Gastrocnemius medialis (tissue), 4 donors: ENCODE measurements around the gene AKAP6. TPM values are rescaled to one million over a fixed set of nuclear protein-coding genes. Genes with fewer than 3 reads are reported as not detected.

Experiments used
- ATAC-seq, 2 donors: fragments of 150-250 bp; one replicate each; pipeline ENCODE4 v1.9.1; 2016
- DNase-seq, 2 donors: peaks; one replicate each; pipeline ENCODE4 v3.0.0-alpha.2; 2019
- H3K27ac ChIP-seq, 4 donors: fragments of 200-600 bp; sonication (generic); 1 replicate in 1 of 4; 2 replicates in 3 of 4; pipeline ENCODE4 v1.5.1; 2016 to 2018; ENCODE audit warnings: mild to moderate bottlenecking in 2 of 4, moderate library complexity in 1 of 4
- H3K27me3 ChIP-seq, 3 donors: fragments of 200-600 bp; sonication (generic) in 2 of 3; 1 replicate in 1 of 3; 2 replicates in 2 of 3; pipeline versions ENCODE4 v1.5.1 to v1.6.0; 2016 to 2019; ENCODE audit warnings: mild to moderate bottlenecking in 1 of 3, moderate library complexity in 1 of 3
- H3K36me3 ChIP-seq, 2 donors: fragments of 200-600 bp; sonication (generic) in 1 of 2; one replicate each; pipeline ENCODE4 v1.5.1; 2017 to 2018
- H3K4me1 ChIP-seq, 2 donors: fragments of 200-600 bp; sonication (generic) in 1 of 2; one replicate each; pipeline ENCODE4 v1.5.1; 2016 to 2017; ENCODE audit warnings: mild to moderate bottlenecking in 2 of 2
- H3K4me3 ChIP-seq, 4 donors: fragments of 200-600 bp; sonication (generic) in 3 of 4; 1 replicate in 1 of 4; 2 replicates in 3 of 4; pipeline ENCODE4 v1.5.1; 2016 to 2019; ENCODE audit warnings: mild to moderate bottlenecking in 2 of 4
- H3K9me3 ChIP-seq, 3 donors: fragments of 200-600 bp; sonication (generic) in 2 of 3; 1 replicate in 1 of 3; 2 replicates in 2 of 3; pipeline ENCODE4 v1.5.1; 2016 to 2019
- CTCF ChIP-seq, 5 experiments: fragments of 450-650 bp in 3 of 5; fragments of 200-600 bp in 2 of 5; sonication (generic) in 2 of 5; IDR thresholded peaks in 4 of 5; conservative IDR thresholded peaks in 1 of 5; 1 replicate in 4 of 5; 2 replicates in 1 of 5; pipeline ENCODE4 v1.5.1; 2016 to 2019; ENCODE audit warnings: antibody characterized with exemption in 5 of 5, mild to moderate bottlenecking in 3 of 5, moderate library complexity in 3 of 5
- POLR2A ChIP-seq, 2 donors: fragments of 450-650 bp; IDR thresholded peaks; one replicate each; pipeline ENCODE4 v1.6.1; 2017; ENCODE audit warnings: antibody characterized with exemption in 2 of 2, mild to moderate bottlenecking in 2 of 2, moderate library complexity in 2 of 2
- in situ Hi-C, 4 donors: fragments of 200-750 bp; cut with MboI; loops; one replicate each; pipeline versions ENCODE4 v1.15.0 to v1.8.0; 2017; ENCODE audit warnings: low sequenced_read_pairs in 4 of 4
- intact Hi-C: fragments of 100-400 bp; cut with DNase I; formaldehyde crosslinking; loops from one replicate; pipeline ENCODE4 v1.15.1; 2023; ENCODE audit warnings: low total_unique reads
- total RNA-seq, 4 donors: library from RNA; depleted of rRNA; stranded (reverse); fragments of >200 nt; gene quantifications; one replicate each; pipeline versions ENCODE4 v1.1.0 to v1.2.3, GENCODE V29; 2016

Gene AKAP6
- total RNA-seq, 4 donors from 2014 or later: 23.2 to 59.2 (median 32.1) TPM

- H3K36me3 ChIP-seq: no peaks in the 10 kb centered on the region
- H3K4me3 ChIP-seq: no peak overlapping the region
- peaks cover 25 to 27% of the 10 kb centered on the region in 2 donors for H3K4me1 ChIP-seq
- H3K27me3 ChIP-seq: no peaks in the 10 kb centered on the region
- in situ Hi-C loops (loop anchor here in 2 of 4 donors (25.0 kb wide), 3 partner anchors 305 to 505 kb away; partner anchors contain the start of gene ARHGAP5 (in 1 of the 2)), intact Hi-C loops (no loop called here)
- H3K27ac ChIP-seq: no peak overlapping the region
- TF ChIP-seq CTCF (IDR thresholded peaks at IDR 0.05 in 4 of 5, conservative IDR thresholded peaks at IDR 0.05 in 1 of 5) (no peak), POLR2A (IDR thresholded peaks at IDR 0.05) (no peak)
- no peaks in the 10 kb centered on the region for H3K9me3 ChIP-seq
- no peak for DNase-seq
- ATAC-seq: no peak
Observed at GRCh38 chr14:32567543-32568384, 238.7 kb downstream of the AKAP6 start.

- in situ Hi-C loops (loop anchor here in 3 of 4 donors (10.0 to 25.0 kb wide), 4 partner anchors 309 to 1223 kb away; partner anchors contain the start of gene ARHGAP5 (in 1 of the 3)), intact Hi-C loops (loop anchor here (10.0 kb wide), 2 partner anchors 253 to 1753 kb away; no protein-coding TSS in a partner anchor)
- Histone ChIP-seq H3K9me3 (no peaks in the 10 kb centered on the region), H3K4me1 (peaks cover 3 to 35% of the 10 kb centered on the region in 2 donors), H3K27me3 (no peaks in the 10 kb centered on the region), H3K27ac (no peak overlapping the region), H3K4me3 (no peak overlapping the region), H3K36me3 (no peaks in the 10 kb centered on the region)
- DNase-seq (no peak), ATAC-seq (no peak)
- TF ChIP-seq POLR2A (IDR thresholded peaks at IDR 0.05) (no peak), CTCF (IDR thresholded peaks at IDR 0.05 in 4 of 5, conservative IDR thresholded peaks at IDR 0.05 in 1 of 5) (no peak)
Observed at GRCh38 chr14:32571551-32571950, 242.5 kb downstream of the AKAP6 start.

- H3K27ac ChIP-seq: peak overlapping the region in 2 of 4 donors; percentile 2 to 32
- no peak for DNase-seq
- intact Hi-C loops: loop anchor here (10.0 kb wide), 2 partner anchors 253 to 1753 kb away; no protein-coding TSS in a partner anchor
- TF ChIP-seq CTCF (IDR thresholded peaks at IDR 0.05 in 4 of 5, conservative IDR thresholded peaks at IDR 0.05 in 1 of 5): no peak
- no peak for TF ChIP-seq POLR2A (IDR thresholded peaks at IDR 0.05)
- in situ Hi-C loops: loop anchor here in 3 of 4 donors (10.0 to 25.0 kb wide), 4 partner anchors 310 to 1223 kb away; partner anchors contain the start of gene ARHGAP5 (in 1 of the 3)
- H3K4me3 ChIP-seq: no peak overlapping the region
- H3K9me3 ChIP-seq: no peaks in the 10 kb centered on the region
- H3K36me3 ChIP-seq: no peaks in the 10 kb centered on the region
- no peaks in the 10 kb centered on the region for H3K27me3 ChIP-seq
- H3K4me1 ChIP-seq: peaks cover 3 to 36% of the 10 kb centered on the region in 2 donors
- ATAC-seq: no peak
Observed at GRCh38 chr14:32571995-32572866, 243.1 kb downstream of the AKAP6 start.

- Histone ChIP-seq H3K36me3 (no peaks in the 10 kb centered on the region), H3K4me1 (peaks cover 3 to 36% of the 10 kb centered on the region in 2 donors), H3K9me3 (no peaks in the 10 kb centered on the region), H3K27ac (peak overlapping the region in 2 of 4 donors; percentile 2 to 32), H3K4me3 (no peak overlapping the region), H3K27me3 (no peaks in the 10 kb centered on the region)
- no peak for DNase-seq
- TF ChIP-seq POLR2A (IDR thresholded peaks at IDR 0.05) (no peak), CTCF (IDR thresholded peaks at IDR 0.05 in 4 of 5, conservative IDR thresholded peaks at IDR 0.05 in 1 of 5) (no peak)
- in situ Hi-C loops (loop anchor here in 3 of 4 donors (10.0 to 25.0 kb wide), 4 partner anchors 311 to 1222 kb away; partner anchors contain the start of gene ARHGAP5 (in 1 of the 3)), intact Hi-C loops (loop anchor here (10.0 kb wide), 2 partner anchors 252 to 1752 kb away; no protein-coding TSS in a partner anchor)
- ATAC-seq: no peak
Observed at GRCh38 chr14:32572867-32573150, 243.7 kb downstream of the AKAP6 start.
